ENCODE data around the gene KCNQ2.

GRCh38 chr20:63427724-63428330 is 44.6 kb downstream of the KCNQ2 start:
- TF ChIP-seq CTCF (IDR thresholded peaks at IDR 0.05; ENCODE audit: insufficient read depth, low read depth, low read length) = no peak
- TF ChIP-seq EZH2 (IDR thresholded peaks at IDR 0.05; ENCODE audit: insufficient read depth, low read length) = no peak
